ENCODE results near the gene GZMM.

DNA sequence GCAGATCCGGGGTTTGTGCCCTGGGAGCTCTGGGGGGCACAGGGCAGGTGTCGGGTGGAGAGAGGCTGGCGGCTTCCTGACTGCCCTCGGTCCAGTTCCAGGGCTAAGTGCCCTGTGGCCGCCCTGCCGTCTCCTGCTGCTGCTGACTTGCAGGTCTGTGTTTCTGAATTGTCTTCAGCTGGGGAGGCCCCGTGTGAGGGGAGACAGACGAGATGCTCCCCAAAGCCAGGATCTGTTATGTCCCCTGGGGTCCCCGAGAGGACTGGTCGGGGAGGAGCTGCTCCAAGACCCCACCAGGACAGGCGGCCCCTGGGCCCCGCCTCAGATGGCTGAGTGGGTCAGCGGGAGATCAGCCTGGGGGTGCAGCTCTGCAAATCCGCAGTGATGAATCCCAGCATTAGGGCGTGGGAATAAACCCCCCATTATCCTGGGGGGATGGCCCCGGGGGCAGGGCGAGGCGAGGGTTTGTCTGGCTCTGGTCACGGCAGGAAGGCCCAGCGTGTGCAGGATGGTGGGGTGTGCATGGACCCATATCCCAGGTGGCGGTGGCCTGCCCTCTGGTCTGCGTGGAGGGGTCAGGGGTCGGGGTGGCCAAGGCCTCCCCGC is 50.5 kb downstream of the GZMM start:
- TF ChIP-seq, protein P1, sequence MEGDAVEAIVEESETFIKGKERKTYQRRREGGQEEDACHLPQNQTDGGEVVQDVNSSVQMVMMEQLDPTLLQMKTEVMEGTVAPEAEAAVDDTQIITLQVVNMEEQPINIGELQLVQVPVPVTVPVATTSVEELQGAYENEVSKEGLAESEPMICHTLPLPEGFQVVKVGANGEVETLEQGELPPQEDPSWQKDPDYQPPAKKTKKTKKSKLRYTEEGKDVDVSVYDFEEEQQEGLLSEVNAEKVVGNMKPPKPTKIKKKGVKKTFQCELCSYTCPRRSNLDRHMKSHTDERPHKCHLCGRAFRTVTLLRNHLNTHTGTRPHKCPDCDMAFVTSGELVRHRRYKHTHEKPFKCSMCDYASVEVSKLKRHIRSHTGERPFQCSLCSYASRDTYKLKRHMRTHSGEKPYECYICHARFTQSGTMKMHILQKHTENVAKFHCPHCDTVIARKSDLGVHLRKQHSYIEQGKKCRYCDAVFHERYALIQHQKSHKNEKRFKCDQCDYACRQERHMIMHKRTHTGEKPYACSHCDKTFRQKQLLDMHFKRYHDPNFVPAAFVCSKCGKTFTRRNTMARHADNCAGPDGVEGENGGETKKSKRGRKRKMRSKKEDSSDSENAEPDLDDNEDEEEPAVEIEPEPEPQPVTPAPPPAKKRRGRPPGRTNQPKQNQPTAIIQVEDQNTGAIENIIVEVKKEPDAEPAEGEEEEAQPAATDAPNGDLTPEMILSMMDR (tag by site-specific recombination; IDR thresholded peaks at IDR 0.05) = no peak
- TF ChIP-seq, protein P2, sequence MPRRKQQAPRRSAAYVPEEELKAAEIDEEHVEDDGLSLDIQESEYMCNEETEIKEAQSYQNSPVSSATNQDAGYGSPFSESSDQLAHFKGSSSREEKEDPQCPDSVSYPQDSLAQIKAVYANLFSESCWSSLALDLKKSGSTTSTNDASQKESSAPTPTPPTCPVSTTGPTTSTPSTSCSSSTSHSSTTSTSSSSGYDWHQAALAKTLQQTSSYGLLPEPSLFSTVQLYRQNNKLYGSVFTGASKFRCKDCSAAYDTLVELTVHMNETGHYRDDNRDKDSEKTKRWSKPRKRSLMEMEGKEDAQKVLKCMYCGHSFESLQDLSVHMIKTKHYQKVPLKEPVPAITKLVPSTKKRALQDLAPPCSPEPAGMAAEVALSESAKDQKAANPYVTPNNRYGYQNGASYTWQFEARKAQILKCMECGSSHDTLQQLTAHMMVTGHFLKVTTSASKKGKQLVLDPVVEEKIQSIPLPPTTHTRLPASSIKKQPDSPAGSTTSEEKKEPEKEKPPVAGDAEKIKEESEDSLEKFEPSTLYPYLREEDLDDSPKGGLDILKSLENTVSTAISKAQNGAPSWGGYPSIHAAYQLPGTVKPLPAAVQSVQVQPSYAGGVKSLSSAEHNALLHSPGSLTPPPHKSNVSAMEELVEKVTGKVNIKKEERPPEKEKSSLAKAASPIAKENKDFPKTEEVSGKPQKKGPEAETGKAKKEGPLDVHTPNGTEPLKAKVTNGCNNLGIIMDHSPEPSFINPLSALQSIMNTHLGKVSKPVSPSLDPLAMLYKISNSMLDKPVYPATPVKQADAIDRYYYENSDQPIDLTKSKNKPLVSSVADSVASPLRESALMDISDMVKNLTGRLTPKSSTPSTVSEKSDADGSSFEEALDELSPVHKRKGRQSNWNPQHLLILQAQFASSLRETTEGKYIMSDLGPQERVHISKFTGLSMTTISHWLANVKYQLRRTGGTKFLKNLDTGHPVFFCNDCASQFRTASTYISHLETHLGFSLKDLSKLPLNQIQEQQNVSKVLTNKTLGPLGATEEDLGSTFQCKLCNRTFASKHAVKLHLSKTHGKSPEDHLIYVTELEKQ (tag by site-specific recombination; IDR thresholded peaks at IDR 0.05; ENCODE audit: borderline replicate concordance) = no peak
